K562 (cell line): ENCODE measurements around the gene SLC9C2. TPM values are rescaled to one million over a fixed set of nuclear protein-coding genes. Genes with fewer than 3 reads are reported as not detected.

ENCODE experiments used
- BCL6 ChIP-seq: fragments of 250-450 bp; sonication (Bioruptor Pico); IDR thresholded peaks from 2 replicates; pipeline ENCODE4 v1.4.0; 2020
- BHLHE40 ChIP-seq: IDR thresholded peaks from 2 replicates; pipeline ENCODE4 v1.6.1; 2011; ENCODE audit warnings: low read length, improper control_type of control experiment
- CBX3 ChIP-seq, 2 experiments: IDR thresholded peaks; 1 replicate in 1 of 2; 2 replicates in 1 of 2; pipeline ENCODE4 v1.6.1; 2012; ENCODE audit warnings: inconsistent platforms in 2 of 2, low read length in 2 of 2, borderline replicate concordance in 1 of 2, control low read depth in 1 of 2
- ESRRB ChIP-seq: fragments of 250-450 bp; sonication (Bioruptor Pico); IDR thresholded peaks from 2 replicates; pipeline ENCODE4 v1.5.0; 2020; ENCODE audit warnings: mild to moderate bottlenecking, moderate library complexity, borderline replicate concordance
- KLF16 ChIP-seq: IDR thresholded peaks from 2 replicates; pipeline ENCODE4 v1.6.1; 2016; ENCODE audit warnings: antibody characterized with exemption
- MYNN ChIP-seq, 2 experiments: sonication (generic); formaldehyde crosslinking in 1 of 2; IDR thresholded peaks; 2 replicates each; pipeline versions ENCODE4 v1.5.0 to v1.6.1; 2016 to 2020; ENCODE audit warnings: antibody characterized with exemption in 1 of 2, missing genetic modification reagents in 1 of 2
- NCOR1 ChIP-seq: fragments of 450-650 bp; IDR thresholded peaks from 2 replicates; pipeline ENCODE4 v1.6.1; 2016; ENCODE audit warnings: mild to moderate bottlenecking, moderate library complexity
- NFRKB ChIP-seq: fragments of 450-650 bp; IDR thresholded peaks from 2 replicates; pipeline ENCODE4 v1.6.1; 2016; ENCODE audit warnings: low read depth
- NFXL1 ChIP-seq: fragments of 450-650 bp; formaldehyde crosslinking; IDR thresholded peaks from 2 replicates; pipeline ENCODE4 v1.4.0; 2021; ENCODE audit warnings: mild to moderate bottlenecking
- PML ChIP-seq: IDR thresholded peaks from 2 replicates; pipeline ENCODE4 v1.6.1; 2012; ENCODE audit warnings: low read length, inconsistent platforms
- POLR2AphosphoS5 ChIP-seq: IDR thresholded peaks from 2 replicates; pipeline ENCODE4 v1.6.1; 2011; ENCODE audit warnings: mild to moderate bottlenecking, low read depth, low read length, moderate library complexity; ENCODE audit not compliant: control insufficient read depth, insufficient read depth
- POLR3A ChIP-seq: IDR thresholded peaks from 2 replicates; pipeline ENCODE4 v1.6.1; 2011; ENCODE audit warnings: borderline replicate concordance, mild to moderate bottlenecking, moderate library complexity; ENCODE audit not compliant: insufficient read length, insufficient read depth; ENCODE audit errors: extremely low read depth
- RAD21 ChIP-seq, 2 experiments: fragments of 250-450 bp in 1 of 2; fragments of 450-650 bp in 1 of 2; sonication (Bioruptor Pico) in 1 of 2; formaldehyde crosslinking in 1 of 2; IDR thresholded peaks in 1 of 2; conservative IDR thresholded peaks in 1 of 2; 2 replicates each; pipeline versions ENCODE4 v1.4.0 to v1.8.0; 2020 to 2022; ENCODE audit warnings: mild to moderate bottlenecking in 2 of 2, moderate library complexity in 1 of 2
- RBM17 ChIP-seq: fragments of 200-400 bp; formaldehyde crosslinking; IDR thresholded peaks from 2 replicates; pipeline ENCODE4 v1.6.1; 2017; ENCODE audit warnings: low read depth, mild to moderate bottlenecking, low read length, borderline replicate concordance
- SPI1 ChIP-seq: IDR thresholded peaks from 2 replicates; pipeline ENCODE4 v1.6.1; 2011; ENCODE audit warnings: low read depth, low read length, control low read depth, borderline replicate concordance
- ZNF668 ChIP-seq: fragments of 250-450 bp; sonication (Bioruptor Pico); IDR thresholded peaks from 2 replicates; pipeline ENCODE4 v1.8.0; 2022; ENCODE audit warnings: mild to moderate bottlenecking, inconsistent platforms
- ZNF830 ChIP-seq: fragments of 250-450 bp; sonication (Bioruptor Pico); IDR thresholded peaks from 2 replicates; pipeline ENCODE4 v1.5.0; 2021; ENCODE audit warnings: mild to moderate bottlenecking
- polyA plus RNA-seq, 8 experiments: library from polyadenylated mRNA; depleted of rRNA in 4 of 8; stranded (reverse) in 5 of 8; unstranded in 3 of 8; fragments of >200 nt; fragmentation: Nextera tagmentation in 2 of 8; fragmentation: Illumina TruSeq in 1 of 8; extraction: Ambion mirVana in 2 of 8; extraction: Trizol in 1 of 8; gene quantifications; 2 replicates each; pipeline versions ENCODE4 v1.2.1 to v1.2.3, GENCODE V29; 2011 to 2014; ENCODE audit warnings: inconsistent platforms in 1 of 8, missing spikeins in 1 of 8
- total RNA-seq, 7 experiments: library from RNA; depleted of rRNA in 6 of 7; stranded (reverse); fragments of >200 nt in 6 of 7; fragmentation: Illumina TruSeq in 2 of 7; extraction: Trizol in 2 of 7; gene quantifications; 2 replicates each; pipeline versions ENCODE4 v1.2.1 to v1.2.3, GENCODE V29; 2011 to 2021; ENCODE audit warnings: low replicate concordance in 1 of 7
- TF ChIP-seq, protein P1 (sequence below): fragments of 250-450 bp; sonication (Bioruptor Pico); IDR thresholded peaks from 2 replicates; pipeline ENCODE4 v1.8.0; 2022; ENCODE audit warnings: moderate library complexity, mild to moderate bottlenecking, inconsistent platforms
- TF ChIP-seq, protein P2 (sequence below), 2 experiments: fragments of 150-350 bp in 1 of 2; IDR thresholded peaks; 2 replicates each; pipeline ENCODE4 v1.6.1; 2012 to 2016; ENCODE audit warnings: low read depth in 2 of 2, low read length in 2 of 2, mild to moderate bottlenecking in 1 of 2, moderate library complexity in 1 of 2
- TF ChIP-seq, protein P3 (sequence below): fragments of 200-800 bp; sonication (Bioruptor generic); IDR thresholded peaks from 2 replicates; pipeline ENCODE4 v1.6.1; 2017; ENCODE audit warnings: missing genetic modification characterization, missing compliant biosample characterization
- TF ChIP-seq, protein P4 (sequence below): fragments of 450-650 bp; formaldehyde crosslinking; IDR thresholded peaks from 2 replicates; pipeline ENCODE4 v1.4.0; 2022; ENCODE audit warnings: missing genetic modification characterization

Gene SLC9C2
- total and polyA plus RNA-seq, 9 of the 15 experiments (the other 6 are each of a cell fraction or from before 2014, with no cell fraction given), result 0.11 to 0.22 (median 0.15) TPM; not detected in 5

DNA sequence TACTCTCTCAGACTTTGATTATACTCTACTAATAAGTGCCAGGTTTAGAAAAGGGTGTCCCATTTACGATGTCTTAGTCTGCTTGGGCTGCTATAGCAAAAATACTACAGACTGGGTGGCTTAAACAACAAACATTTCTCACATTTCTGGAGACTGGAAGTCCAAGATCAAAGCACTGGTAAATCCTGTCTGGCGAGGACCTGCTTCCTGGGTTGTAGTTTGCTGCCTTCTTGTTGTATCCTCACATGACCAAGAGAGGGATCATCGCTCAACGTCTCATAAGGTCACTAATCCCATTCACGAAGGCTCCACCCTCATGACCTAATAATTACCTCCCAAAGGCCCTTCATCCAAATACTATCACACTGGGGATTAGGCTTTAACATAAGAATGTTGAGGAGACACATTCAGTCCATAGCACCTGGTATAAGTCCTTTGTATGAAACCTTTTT is 113.7 kb downstream of the SLC9C2 start (continued):
- no peak for TF ChIP-seq NCOR1
- TF ChIP-seq, protein P1, sequence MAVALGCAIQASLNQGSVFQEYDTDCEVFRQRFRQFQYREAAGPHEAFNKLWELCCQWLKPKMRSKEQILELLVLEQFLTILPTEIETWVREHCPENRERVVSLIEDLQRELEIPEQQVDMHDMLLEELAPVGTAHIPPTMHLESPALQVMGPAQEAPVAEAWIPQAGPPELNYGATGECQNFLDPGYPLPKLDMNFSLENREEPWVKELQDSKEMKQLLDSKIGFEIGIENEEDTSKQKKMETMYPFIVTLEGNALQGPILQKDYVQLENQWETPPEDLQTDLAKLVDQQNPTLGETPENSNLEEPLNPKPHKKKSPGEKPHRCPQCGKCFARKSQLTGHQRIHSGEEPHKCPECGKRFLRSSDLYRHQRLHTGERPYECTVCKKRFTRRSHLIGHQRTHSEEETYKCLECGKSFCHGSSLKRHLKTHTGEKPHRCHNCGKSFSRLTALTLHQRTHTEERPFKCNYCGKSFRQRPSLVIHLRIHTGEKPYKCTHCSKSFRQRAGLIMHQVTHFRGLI, result no peak
- no peak for TF ChIP-seq KLF16
- TF ChIP-seq, protein P2, sequence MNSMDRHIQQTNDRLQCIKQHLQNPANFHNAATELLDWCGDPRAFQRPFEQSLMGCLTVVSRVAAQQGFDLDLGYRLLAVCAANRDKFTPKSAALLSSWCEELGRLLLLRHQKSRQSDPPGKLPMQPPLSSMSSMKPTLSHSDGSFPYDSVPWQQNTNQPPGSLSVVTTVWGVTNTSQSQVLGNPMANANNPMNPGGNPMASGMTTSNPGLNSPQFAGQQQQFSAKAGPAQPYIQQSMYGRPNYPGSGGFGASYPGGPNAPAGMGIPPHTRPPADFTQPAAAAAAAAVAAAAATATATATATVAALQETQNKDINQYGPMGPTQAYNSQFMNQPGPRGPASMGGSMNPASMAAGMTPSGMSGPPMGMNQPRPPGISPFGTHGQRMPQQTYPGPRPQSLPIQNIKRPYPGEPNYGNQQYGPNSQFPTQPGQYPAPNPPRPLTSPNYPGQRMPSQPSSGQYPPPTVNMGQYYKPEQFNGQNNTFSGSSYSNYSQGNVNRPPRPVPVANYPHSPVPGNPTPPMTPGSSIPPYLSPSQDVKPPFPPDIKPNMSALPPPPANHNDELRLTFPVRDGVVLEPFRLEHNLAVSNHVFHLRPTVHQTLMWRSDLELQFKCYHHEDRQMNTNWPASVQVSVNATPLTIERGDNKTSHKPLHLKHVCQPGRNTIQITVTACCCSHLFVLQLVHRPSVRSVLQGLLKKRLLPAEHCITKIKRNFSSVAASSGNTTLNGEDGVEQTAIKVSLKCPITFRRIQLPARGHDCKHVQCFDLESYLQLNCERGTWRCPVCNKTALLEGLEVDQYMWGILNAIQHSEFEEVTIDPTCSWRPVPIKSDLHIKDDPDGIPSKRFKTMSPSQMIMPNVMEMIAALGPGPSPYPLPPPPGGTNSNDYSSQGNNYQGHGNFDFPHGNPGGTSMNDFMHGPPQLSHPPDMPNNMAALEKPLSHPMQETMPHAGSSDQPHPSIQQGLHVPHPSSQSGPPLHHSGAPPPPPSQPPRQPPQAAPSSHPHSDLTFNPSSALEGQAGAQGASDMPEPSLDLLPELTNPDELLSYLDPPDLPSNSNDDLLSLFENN (IDR thresholded peaks at IDR 0.05; ENCODE audit: low read depth in 2 of 2, low read length in 2 of 2), result no peak
- TF ChIP-seq CBX3 (IDR thresholded peaks at IDR 0.05; ENCODE audit: borderline replicate concordance in 1 of 2, low read length in 2 of 2), result no peak
- TF ChIP-seq, protein P3, sequence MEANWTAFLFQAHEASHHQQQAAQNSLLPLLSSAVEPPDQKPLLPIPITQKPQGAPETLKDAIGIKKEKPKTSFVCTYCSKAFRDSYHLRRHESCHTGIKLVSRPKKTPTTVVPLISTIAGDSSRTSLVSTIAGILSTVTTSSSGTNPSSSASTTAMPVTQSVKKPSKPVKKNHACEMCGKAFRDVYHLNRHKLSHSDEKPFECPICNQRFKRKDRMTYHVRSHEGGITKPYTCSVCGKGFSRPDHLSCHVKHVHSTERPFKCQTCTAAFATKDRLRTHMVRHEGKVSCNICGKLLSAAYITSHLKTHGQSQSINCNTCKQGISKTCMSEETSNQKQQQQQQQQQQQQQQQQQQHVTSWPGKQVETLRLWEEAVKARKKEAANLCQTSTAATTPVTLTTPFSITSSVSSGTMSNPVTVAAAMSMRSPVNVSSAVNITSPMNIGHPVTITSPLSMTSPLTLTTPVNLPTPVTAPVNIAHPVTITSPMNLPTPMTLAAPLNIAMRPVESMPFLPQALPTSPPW, result no peak
- no peak for TF ChIP-seq SPI1
- TF ChIP-seq RAD21 (CRISPR knock-in tag; conservative IDR thresholded peaks at IDR 0.05 in 1 of 2, IDR thresholded peaks at IDR 0.05 in 1 of 2), result peak in 1 of 2 experiments; percentile 54; a peak in 3 of 4 replicates
- no peak for TF ChIP-seq ZNF830 (CRISPR knock-in tag)
- TF ChIP-seq ESRRB (CRISPR knock-in tag), result no peak
- TF ChIP-seq RBM17, result no peak
- no peak for TF ChIP-seq BCL6 (CRISPR knock-in tag)
- no peak for TF ChIP-seq POLR3A
- TF ChIP-seq PML, result peak; percentile 4; the same call in 1 of the 2 replicates
- TF ChIP-seq, protein P4, sequence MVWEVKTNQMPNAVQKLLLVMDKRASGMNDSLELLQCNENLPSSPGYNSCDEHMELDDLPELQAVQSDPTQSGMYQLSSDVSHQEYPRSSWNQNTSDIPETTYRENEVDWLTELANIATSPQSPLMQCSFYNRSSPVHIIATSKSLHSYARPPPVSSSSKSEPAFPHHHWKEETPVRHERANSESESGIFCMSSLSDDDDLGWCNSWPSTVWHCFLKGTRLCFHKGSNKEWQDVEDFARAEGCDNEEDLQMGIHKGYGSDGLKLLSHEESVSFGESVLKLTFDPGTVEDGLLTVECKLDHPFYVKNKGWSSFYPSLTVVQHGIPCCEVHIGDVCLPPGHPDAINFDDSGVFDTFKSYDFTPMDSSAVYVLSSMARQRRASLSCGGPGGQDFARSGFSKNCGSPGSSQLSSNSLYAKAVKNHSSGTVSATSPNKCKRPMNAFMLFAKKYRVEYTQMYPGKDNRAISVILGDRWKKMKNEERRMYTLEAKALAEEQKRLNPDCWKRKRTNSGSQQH (CRISPR knock-in tag), result no peak
- TF ChIP-seq NFXL1, result no peak
- peak; percentile 66 for TF ChIP-seq POLR2AphosphoS5
- no peak for TF ChIP-seq BHLHE40
- TF ChIP-seq NFRKB, result no peak
- TF ChIP-seq MYNN (IDR thresholded peaks at IDR 0.05), result 0 out of 2 replicates have a peak, but pooled peaks have one; percentile 71
- no peak for TF ChIP-seq MYNN (CRISPR knock-in tag; IDR thresholded peaks at IDR 0.05)
- no peak for TF ChIP-seq ZNF668
